Retinal pigment epithelial cell (primary cell): ENCODE results near the gene KANSL1L.

Experiments
- DNase-seq: peaks from one replicate; pipeline ENCODE4 v3.0.0-alpha.2; 2010; ENCODE audit warnings: low read depth
- H3K4me3 ChIP-seq: 2 replicates; pipeline ENCODE4 v1.5.1; 2011; ENCODE audit warnings: mild to moderate bottlenecking, low read length, control low read depth, moderate library complexity
- TF ChIP-seq, protein P1 (sequence below): conservative IDR thresholded peaks from 2 replicates; pipeline ENCODE4 v1.5.1; 2011; ENCODE audit warnings: low read depth, low read length, control low read depth, inconsistent platforms

The KANSL1L gene

DNA sequence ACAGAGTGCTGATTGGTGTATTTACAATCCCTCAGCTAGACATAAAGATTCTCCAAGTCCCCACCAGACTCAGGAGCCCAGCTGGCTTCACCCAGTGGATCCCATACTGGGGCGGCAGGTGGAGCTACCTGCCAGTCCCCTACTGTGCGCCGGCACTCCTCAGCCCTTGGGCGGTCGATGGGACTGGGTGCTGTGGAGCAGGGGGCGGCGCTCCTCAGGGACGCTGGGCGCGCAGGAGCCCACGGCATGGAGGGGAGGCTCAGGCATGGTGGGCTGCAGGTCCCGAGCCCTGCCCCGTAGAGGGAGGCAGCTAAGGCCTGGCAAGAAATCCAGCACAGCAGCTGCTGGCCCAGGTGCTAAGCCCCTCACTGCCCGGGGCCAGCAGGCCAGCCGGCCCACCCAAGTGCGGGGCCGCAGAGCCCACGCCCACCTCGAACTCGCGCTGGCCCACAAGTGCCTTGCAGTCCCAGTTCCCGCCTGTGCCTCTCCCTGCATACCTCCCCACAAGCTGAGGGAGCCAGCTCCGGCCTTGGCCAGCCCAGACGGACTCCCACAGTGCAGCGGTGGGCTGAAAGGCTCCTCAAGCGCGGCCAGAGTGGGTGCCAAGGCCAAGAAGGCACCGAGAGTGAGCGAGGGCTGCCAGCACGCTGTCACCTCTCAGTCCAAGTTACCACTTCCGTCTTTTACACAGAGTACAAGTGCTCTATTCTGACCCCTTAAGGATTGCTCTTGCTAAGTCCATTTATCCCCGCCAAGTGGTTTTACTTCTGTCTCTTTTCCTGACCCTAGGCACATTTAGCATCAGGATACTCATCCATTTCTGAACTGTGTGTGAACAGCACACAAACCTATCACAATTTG is 170.5 kb downstream of the KANSL1L start:
- H3K4me3 ChIP-seq = no peak overlapping the region
- no peak for DNase-seq
- TF ChIP-seq, protein P1, sequence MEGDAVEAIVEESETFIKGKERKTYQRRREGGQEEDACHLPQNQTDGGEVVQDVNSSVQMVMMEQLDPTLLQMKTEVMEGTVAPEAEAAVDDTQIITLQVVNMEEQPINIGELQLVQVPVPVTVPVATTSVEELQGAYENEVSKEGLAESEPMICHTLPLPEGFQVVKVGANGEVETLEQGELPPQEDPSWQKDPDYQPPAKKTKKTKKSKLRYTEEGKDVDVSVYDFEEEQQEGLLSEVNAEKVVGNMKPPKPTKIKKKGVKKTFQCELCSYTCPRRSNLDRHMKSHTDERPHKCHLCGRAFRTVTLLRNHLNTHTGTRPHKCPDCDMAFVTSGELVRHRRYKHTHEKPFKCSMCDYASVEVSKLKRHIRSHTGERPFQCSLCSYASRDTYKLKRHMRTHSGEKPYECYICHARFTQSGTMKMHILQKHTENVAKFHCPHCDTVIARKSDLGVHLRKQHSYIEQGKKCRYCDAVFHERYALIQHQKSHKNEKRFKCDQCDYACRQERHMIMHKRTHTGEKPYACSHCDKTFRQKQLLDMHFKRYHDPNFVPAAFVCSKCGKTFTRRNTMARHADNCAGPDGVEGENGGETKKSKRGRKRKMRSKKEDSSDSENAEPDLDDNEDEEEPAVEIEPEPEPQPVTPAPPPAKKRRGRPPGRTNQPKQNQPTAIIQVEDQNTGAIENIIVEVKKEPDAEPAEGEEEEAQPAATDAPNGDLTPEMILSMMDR = no peak

DNA sequence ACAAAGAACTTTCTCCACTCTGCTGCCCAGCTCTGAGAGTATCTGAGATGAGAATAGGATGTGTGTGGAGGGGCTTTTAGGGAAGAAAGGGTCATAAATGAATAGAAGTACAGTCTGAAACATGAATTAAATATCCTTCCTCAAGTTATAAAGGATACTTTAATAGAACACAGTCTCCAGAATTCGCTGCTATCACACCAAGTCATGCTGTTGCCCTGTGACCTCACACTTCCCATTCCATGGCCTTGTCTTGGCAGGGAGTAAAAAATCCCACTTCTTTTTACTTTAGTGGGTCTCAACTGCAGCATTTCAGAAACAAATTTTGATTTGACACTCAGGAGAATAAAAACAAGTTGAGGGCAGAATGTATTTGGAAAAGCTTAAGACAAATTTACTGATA is 172.6 kb downstream of the KANSL1L start:
- no peak for DNase-seq
- TF ChIP-seq, protein P1 = no peak
- no peak overlapping the region for H3K4me3 ChIP-seq

DNA sequence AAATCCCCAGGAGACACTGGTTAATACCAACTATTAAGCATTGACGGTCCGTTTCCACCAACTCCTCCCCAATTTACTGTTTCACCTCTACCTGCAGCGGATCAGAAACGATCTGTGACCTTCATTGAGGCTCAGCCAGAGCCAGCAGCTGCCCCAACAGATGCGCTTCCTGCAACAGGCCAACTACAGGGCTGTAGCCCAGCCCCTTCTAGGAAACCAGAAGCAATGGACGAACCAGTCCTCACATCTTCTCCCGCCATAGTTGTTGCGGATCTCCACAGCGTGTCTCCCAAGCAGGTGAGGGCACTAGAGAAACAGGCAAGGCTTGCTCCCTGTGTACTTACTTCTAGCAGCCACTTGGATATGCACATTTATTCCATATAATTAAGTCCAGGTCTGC is 177.2 kb downstream of the KANSL1L start:
- H3K4me3 ChIP-seq = no peak overlapping the region
- TF ChIP-seq, protein P1 = no peak
- no peak for DNase-seq

DNA sequence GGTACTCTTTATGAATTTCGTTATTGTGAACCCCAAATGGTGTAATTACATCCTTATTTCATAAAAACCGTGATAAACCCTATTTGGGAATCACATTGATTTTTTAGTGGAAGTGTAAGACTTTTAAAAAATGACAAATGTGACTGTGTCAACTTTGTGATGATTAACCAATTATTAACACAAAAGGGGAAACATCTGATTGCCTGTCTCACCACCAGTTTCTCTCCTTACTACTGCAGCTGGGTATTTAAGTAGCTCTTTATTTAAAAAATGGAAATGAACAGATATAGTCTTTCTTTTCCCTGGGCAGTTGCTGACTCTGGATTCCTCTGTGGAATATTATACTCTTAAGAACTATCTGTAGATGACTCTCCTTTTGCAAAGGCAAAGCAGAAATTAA is 180.4 kb downstream of the KANSL1L start:
- DNase-seq = no peak
- no peak overlapping the region for H3K4me3 ChIP-seq
- TF ChIP-seq, protein P1 = no peak

DNA sequence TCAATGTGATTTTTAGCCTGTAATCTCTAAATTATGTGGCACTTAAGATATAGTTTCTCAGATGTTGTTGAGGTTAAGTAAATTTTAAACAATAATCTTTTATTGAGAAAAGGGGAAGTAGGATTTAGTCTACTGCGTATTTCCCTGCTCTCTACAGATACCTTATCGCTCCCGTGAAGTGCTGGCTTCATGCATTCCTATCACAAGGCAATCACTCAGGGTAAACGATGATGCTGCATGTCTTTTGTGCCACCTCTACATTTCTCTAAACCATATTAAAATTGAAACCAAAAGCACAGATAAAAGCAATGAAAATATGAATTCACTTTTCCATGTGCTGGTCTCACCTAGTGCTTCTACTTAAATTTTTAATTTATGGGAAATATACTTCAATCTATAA is 183.2 kb downstream of the KANSL1L start:
- TF ChIP-seq, protein P1 = no peak

DNA sequence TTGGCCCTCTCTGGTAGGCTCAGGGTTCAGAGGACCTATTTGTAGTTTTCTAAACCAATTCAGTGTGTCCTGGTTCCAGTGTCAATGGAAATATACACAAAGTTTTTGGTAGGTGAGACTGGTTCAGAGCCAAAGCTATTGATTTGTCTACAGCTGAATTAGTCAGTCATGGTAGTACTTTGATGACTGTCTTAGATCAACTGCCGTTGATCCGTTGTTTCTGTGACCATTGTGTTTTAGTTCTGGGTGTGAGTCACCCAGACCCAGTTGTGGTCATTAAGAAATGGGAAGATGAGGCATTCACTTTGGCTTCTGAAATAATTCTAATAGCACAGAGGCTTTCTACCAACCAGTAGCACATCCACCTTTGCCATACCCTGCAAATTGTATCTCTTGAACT is 184.8 kb downstream of the KANSL1L start:
- TF ChIP-seq, protein P1 = no peak
- no peak for DNase-seq
- H3K4me3 ChIP-seq = no peak overlapping the region

More for the DNA sequence above, 183.2 kb downstream of the KANSL1L start:
- DNase-seq = no peak
- H3K4me3 ChIP-seq = no peak overlapping the region

DNA sequence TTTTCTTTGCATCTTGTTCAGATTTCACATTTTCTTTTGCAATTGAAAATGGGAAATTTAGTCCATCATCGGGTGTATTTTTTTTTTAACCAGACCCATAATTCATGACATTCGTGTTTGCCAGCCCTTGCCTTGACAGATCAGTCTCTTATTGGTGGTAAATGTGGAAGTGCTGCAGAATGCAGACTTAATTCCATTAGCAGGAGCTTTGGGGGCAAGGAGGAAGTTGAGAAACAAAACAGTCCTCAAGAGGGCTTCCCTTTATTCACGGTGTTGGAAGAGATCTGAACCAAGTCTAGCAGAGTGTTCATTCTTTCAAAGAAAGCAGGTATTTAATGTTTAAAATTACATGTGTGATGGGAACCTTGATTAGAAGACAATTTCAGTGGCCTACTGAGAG is 185.3 kb downstream of the KANSL1L start:
- TF ChIP-seq, protein P1 = no peak
- DNase-seq = no peak
- H3K4me3 ChIP-seq = no peak overlapping the region
